ENCODE measurements around the gene SLC18A3.

SLC18A3 gene

DNA sequence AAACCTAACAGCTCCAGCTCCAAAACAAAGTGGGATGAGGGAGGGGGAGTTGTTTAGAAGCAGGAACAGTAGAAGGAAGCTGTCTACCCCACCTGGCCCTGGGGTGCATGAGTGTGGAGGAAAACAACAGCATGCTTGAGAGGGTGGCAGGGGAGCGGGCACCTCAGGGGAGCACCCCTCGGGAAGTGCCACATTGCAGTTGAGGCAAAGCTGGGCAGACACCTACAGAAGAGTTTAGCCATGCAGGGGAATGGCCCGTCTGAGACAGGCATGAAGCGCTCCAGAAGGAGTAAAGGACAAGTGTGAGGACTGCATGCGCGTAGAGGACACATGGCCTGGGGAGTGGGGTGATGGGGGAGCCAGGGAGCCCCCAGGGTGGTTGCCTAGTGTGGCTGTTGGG is 21.9 kb downstream of the SLC18A3 start:
- no peak for DNase-seq

DNA sequence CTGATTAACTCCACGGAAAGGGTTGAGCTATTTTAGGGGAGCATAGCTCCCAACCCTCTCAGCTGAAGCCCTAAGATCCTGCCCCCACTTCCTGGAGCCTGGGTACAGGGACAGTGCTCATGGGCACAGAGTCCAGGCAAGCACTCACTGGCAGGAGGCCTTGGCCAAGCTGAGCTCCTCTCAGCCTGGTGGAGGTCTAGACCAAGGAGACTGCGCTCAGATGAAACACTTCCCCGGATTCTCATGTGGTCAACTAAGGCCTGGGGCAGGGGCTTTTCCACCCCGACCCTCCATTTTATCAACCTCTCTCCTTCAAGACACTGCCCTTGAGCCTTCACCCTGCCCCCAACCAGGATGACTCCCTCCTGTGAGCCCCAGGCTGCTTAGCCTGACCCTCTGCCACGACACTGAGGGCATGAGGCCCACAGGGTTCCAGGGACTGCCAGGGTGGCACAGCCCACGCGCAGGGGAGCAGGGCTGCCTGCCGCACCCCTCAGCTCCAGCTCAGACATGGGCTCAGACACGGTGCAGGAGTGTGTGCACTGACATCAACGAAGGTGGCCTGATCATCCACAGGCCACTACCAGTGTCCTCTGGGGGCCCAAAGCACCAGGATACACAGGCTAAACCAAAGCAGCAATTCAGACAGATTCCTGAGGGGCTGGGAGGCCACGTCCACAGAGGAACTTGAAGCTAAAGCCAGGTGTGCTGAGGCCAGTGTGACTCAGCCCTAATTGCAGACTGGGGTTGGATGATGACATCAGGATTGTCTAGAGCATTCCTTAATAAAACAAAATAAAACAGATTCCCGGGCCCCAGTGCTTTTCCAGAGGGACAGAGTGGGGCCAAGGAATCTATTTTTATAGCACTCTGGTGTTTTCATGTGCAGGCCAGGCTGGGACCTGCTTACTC is 22.6 kb downstream of the SLC18A3 start:
- DNase-seq: peak; percentile 71

DNA sequence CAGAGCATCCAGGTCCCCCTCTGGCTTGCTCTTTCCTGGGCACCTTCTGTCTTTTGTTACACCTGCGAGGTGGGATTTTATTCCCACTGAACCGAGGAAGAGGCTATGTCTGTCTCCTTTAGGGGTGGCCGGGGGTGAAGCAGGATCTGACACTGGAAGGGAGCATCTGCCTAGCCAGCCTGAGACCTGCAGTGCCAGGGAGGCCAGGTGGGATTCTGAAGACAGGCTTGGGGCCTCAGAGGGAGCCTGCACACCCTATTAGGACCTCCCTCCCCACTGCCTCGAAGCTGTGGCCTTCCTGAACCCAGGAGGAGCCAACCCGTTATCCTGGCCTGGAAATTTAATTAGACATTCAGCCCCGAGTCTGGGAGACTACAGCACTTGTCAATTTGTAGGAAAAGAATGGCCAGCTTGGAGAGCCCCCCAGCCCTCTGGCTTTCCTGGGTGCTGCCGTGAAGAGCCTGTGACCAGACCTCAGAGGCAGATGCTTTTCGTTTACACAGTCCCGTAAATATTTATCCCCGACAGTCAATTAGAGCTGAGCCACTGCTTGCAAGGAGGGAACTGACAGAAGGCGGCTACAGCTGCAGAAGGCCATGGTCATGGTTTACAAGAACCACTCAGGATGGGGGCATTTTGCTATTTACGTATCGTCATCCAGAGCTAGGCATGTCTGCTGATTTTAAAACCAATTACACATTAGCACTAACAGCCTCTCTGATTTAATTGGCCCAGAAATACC is 23.4 kb downstream of the SLC18A3 start:
- peak; percentile 48 for DNase-seq

DNA sequence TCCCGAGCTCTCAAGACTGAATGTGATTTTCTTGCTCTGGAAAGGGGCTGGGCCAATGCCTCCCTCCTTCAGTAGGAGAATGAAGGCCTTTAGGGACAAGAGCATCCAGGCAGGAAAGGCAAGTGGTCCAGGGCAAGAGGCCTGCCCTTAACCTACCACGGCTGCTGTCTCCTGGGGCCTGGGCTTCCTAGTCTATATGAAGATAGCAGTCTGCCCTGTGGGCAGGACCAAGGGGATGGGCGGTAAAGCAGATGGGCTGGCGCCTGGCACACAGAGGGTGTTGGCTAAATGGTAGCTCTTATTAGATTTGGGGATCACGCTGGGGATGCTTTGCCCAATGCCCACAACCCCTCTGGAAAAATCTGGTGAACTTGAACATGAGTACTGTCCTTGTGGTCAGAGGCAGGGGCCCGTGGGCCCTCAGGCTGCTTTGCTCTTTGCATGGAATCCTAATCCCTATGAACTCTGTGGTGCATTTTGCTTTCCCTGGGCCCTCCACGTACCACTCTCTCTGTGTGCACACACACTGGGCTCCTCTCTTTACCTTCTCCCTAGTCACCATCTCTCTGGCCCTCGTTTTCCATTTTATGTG is 24.1 kb downstream of the SLC18A3 start:
- no peak for DNase-seq

DNA sequence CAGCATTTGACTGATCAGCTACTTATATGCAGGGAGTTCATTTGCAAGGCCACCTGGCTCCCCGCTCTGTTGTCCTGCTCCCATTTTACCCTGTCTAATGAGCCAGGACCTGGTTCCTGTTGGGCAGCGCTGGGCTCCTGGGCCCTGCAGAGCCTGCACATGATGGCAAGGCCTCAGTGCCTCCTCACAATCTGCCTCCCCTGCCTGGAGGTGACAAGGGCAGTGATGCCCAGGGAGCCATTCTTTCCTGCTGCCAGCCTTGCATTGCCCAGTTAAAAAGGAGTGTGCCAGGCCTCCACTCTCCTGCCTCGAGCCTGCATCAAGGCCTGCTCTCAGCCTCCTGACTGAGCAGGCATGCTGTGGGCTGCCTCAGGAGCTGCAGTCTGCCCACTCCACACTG is 32.2 kb downstream of the SLC18A3 start:
- DNase-seq: no peak

DNA sequence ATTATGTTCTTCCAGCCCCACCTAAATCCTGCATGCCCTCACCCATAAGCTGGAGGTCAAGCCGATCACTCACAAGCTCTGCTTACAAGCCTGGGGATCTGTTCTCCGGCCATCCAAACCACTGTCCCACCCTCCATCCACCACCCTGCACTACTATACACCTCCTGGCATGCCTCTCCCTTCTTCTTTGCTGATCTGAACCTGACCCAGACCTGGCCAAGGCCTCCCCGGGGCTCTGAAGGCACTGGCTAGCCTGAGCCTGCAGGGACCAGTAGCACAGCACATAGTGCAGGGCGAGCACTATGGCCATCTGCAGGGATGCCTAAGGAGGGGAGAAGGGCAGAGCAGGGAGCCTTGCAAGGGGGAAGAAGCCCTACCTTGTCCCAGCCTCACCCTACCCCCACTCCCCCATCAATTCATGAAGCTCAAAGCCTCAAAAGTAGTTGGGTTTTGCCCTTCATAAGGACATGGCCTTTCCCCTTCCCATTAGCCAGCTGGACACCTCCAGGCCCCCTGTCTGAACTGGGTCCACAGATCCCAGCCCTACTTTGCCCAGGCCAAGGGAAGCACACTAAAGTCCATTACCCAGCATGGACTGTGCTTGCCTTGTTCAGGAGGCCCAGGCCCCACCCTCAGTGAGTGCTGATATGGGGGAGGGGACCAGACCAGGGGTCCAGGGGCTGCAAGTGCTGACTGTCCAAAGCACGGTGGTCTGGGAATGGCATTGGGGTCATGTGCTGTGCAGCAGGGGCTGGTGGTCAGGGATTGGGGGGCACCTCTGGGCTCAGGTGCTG is 33.3 kb downstream of the SLC18A3 start:
- DNase-seq: no peak

DNA sequence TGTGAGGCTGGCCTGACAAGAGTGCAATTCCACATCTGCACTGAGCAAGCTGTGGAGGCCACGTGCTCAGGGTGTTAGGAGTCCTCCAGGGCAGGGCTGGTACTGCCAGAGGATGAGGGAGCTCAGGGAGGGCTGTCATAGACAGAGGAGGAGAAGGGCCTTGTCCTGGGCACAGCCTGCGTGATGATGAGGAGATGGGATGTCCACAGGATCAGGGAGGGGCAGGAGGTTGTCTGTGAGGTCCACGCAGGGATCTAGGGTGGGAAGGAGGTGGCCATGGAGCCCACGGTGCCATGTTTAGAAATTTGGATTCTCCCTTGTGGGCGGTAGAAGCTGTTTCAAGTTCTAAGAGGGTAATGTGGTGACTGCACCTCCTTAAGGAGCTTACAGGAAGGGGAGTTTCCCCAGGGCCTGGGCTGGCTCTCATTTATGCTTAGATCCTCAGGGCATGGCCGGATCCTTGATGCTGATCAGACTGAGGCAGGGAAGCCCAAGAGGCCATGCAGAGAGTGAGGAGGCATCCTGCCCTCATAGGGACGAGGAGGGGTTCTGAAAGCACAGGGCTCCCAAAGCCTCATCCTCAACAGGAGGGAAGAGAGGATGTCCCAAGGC is 34.0 kb downstream of the SLC18A3 start:
- no peak for DNase-seq

DNA sequence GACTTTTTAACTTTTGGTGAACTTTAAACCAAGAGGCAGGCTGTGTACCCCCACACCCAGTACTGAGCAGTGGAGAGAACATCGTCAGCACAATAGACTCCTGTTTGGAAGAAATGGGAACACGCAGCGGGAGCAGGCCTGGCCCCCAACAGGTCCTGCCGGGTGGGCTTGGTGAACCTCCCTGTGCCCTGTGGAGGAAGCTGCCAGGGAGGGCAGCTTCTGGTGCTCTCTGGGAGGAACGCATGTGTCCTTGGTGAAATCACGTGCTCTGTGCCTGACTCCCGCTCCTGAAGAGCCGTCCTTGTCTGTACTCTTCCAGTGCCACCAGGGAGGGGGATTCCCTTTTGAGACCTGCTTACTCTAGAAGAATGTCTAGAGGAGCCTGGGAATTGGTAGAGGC is 35.3 kb downstream of the SLC18A3 start:
- no peak for DNase-seq

DNA sequence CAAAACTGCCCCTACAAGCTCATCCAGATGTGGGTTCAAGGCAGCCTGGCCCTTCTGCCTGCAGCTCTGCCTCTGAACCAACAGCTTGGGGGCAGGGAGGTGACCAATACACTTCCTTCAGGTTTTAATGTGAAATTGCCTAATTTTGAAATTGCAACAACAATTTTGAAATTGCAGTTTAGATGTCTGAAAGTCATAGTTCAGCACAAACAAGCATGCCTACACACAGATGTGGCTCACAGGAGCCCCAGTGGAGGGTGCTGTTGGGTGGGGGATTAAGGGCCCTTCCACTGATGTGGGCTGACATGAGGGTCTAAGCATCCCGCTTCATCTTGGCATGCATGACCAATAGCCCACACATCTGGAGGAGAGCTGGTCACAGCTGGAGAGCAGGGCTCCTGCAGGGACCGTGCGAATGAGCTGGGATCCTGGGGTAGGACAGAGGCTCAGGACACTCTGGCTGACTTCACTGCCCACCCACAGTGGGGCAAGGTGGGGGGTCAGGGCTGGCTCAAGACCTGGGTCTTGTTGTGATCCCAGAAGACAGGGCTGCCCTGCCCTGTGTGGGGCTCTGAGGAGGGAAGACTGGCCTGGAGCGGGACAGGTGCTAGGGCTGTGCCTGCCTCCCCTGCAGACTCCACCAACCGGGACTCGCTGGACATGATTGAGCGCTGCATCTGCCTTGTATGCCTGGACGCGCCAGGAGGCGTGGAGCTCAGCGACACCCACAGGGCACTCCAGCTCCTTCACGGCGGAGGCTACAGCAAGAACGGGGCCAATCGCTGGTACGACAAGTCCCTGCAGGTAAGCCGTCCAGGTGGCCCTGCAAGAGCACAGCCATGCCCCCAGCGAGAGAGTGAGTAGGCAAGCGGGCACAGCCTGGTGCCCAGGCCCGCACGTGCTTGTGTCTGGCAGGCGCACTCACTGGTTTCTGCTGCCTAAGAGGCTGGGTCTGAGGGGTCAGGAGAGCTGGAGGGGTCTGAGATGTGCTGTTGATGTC is 36.1 kb downstream of the SLC18A3 start:
- no peak for DNase-seq

DNA sequence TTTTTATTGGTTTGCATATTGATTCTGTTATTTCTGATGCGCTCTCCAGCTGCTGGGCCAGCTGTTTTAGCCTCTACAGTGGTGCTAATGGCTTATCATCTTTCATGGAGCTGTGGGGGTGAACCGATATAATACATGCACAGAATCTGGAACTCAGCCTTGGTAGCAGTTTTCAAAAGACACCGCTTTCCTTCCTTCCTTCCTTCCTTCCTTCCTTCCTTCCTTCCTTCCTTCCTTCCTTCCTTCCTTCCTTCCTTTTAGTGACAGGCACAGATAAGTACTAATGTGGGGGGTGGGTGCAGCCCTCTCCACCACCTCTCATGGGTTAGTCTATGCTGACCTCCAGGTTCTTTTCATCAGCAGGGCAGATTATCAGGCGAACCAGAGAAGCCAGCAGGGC is 37.4 kb downstream of the SLC18A3 start:
- DNase-seq: no peak

DNA sequence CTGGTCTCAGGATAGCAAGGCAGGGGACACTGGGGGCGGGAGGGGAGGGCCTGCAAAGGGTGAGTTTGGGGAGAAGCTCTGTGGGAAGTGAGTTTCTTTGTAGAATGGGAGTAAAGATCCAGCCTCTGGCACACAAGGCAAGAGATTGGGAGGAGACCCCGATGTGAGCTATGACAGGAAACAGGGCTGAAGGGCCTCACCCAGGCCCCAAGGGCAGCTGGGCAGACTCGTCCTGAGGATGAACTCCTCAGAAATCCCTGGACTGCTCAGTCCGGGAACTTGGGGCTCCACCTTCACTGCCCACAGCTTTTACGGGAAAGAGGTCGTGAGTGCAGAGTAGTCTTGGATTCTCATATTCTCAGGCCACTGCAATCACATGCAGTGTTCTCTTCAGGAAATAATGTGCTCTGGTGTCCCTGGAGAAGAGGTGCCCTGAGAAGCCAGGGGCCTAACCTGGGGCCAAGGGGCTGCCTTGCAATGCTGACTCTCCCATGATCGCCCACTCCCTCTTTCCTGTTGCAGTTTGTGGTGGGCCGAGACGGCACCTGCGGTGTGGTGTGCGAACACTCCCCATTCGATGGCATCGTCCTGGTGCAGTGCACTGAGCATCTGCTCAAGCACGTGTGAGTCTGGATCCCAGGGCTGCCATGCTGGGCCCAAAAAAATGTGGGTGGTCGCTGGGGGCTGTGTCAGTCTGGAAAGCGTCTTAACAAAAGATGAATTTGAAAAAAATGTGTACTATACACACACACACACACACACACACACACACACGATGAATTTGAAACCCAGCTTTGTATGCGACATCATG is 38.1 kb downstream of the SLC18A3 start:
- no peak for DNase-seq

DNA sequence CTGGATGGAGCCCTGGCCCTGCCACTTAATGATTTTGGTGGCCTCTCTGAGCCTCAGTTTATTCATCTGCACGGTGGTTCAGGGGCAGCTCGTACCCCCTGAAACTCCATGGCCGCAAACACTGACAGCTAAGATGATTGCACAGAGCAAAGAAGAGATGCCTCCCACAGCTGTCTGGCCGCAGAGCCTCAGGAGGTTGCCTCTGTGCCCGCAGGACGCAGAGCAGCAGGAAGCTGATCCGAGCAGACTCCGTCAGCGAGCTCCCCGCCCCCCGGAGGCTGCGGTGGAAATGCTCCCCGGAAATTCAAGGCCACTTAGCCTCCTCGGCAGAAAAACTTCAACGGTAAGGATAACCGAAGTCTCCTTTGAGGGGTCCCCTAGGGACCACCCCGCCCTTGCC is 39.2 kb downstream of the SLC18A3 start:
- no peak for DNase-seq

DNA sequence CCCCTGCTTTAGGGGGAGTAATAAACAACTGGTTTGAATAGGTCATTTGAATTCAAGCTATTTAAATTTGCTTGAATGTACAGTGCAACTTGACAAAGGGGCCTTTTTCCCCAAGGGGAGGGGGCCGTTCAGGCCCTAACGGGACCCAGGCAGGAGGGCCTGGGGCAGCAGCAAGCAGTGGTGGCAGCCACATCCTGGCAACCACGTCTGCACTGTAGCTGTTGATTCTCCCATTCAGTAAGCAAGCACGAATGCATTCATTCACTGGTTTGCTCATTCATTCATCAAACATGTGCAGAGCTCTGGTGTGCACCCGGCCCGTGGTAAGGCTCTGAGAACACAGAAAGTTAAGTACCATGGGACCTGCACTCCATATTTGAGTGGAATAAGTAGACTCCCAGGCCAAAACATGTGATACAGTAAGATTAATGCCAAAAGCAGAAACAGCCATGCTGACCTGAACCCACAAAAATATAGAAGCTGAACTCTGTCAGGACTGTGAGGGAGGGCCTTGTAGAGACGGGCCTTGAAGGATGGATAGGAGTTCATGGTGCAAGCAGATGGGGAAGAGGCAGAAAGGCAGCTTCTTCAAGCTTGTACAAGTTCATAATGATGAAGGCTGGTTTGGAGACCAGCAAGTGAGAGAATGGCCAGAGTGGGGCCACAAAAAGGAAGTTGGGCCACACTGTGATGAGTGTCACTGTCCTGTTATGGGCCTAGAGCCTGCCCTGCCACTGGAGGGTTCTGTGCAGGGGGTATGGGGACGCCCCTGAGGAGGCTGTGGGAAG is 40.0 kb downstream of the SLC18A3 start:
- no peak for DNase-seq

DNA sequence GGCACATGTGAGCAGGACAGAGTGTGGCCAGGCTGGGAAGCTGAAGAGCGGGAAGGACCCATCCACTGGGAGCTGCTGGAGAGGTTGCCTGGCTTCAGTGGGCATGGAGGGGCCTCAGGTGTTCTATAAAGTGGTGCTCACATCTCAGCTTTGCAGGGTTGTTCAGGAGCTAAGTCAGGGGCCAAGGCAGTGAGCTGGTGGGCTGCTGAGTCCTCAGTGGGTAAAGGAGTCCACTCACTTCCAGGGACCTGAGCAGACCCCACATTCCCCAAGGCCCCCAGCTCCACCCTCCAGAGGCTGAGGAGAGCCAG is 40.6 kb downstream of the SLC18A3 start:
- no peak for DNase-seq

DNA sequence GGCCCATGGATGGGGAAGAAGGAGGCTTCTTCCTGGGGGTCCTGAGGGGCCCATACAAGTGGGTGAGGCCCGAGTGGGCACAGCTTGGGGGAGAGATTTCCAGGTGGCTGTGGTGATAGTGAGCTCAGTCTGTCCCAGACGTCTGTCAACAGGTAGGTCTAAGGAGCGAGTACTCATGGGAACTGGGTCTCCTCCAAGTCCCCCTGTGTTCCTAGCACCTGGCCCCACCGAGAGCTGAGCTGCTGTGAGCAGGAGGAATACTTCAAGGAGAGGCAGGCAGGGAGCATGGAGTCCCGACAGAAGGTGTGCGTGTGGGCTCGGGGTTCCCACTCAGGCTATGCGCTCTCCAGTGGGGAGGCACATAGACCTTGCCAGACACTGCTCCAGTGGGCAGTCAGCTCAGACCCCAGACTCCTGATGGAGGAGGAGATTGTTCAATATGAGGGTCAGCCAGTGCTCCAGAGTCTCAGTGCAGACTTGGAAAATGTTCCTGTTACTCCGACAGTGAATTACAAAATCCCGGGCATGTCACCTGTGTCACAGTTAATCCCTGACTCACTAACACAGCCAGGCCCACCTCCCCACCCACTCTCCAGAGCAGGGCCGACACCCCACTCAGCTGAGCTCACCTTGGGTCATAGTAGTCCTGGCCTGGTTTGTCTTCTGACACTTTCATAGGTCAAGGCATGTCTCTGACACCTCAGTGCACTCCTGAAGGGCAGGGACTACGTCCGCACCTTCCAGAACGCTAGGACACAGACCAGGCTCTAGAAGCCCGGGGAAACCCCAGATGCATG is 41.1 kb downstream of the SLC18A3 start:
- no peak for DNase-seq

DNA sequence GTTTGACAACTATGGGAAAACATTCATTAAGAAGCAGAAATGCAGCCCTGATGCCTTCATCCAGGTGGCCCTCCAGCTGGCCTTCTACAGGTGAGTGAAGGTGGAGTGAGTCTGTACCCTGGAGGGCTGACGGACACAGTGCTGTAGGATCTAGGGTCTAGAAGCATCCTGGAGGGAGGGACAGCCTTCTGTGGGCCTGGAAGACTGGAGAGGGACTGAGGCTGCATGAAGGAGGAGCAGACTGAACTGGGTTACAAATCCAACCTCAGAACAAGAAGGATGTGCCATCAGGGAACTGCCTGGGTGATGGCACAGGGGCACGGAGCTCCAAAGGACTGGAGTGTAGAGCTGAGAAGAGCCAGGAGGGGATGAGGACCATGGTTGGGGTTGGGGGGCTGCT is 41.8 kb downstream of the SLC18A3 start:
- DNase-seq: no peak

DNA sequence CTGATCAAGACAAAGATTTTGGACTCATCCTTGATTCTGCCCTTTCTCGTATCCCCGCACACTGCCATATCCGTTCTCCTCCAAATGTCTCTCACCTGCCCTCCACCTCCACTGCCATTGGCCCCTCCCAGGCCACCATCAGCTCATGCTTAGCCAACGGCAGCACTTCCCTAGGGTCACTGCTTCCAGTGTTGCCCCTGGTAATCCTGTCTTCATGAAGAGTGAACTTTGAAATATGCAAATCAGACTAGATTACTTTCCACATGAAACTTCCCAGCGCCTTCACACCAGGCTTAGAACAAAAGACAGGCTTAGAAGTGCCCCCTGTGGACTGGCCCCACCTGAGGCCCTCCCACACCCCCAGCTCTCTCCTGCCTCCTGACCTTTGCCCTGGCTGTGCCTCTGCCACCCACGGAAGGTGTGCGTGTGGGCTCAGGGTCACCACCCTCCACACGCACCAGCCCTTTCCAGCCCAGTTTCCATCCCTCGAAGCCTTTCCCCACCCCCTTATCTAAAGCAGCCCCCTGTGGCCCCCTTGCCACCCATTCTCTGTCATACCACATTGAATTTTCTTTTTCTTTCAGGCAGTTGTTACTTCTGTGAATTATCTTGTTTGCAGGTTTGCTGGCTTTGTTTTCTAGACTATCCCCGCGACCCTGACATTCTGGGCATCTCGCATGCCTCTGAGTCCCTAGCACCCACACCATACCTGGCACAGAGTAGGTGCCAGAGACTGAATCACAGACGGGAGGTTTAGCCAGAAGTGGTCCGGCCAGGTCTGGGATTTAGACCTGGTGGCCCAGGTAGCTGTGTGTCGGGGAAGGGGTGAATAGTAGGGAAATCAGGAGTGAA is 42.5 kb downstream of the SLC18A3 start:
- no peak for DNase-seq
